Measurements from ENCODE around the gene KRT35.

Gene KRT35

DNA sequence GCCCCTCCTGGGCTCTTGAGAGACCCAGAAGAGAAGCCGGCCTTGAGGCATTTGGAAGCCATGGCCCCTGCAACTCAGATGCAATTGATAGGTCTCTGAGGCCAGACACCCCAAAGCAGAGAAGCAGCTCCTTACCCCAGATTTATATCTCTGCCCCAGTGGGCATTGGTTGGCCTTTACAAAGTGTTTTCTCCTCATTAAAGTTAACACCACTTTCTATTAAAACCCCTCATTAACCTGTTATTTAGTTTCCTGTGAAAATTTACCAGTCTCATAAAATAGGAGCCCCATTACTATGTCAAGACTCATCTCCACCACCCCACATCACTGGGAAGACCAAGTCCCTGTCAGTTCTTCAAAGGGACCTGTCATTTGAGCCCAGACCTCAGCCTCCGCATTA is at the start of gene KRT35:
TSS of gene KRT35 (minus strand) at position 116 of the 400 bp plus-strand sequence. CDS start at position 62, 54 bp downstream.
- DNase-seq = no peak

DNA sequence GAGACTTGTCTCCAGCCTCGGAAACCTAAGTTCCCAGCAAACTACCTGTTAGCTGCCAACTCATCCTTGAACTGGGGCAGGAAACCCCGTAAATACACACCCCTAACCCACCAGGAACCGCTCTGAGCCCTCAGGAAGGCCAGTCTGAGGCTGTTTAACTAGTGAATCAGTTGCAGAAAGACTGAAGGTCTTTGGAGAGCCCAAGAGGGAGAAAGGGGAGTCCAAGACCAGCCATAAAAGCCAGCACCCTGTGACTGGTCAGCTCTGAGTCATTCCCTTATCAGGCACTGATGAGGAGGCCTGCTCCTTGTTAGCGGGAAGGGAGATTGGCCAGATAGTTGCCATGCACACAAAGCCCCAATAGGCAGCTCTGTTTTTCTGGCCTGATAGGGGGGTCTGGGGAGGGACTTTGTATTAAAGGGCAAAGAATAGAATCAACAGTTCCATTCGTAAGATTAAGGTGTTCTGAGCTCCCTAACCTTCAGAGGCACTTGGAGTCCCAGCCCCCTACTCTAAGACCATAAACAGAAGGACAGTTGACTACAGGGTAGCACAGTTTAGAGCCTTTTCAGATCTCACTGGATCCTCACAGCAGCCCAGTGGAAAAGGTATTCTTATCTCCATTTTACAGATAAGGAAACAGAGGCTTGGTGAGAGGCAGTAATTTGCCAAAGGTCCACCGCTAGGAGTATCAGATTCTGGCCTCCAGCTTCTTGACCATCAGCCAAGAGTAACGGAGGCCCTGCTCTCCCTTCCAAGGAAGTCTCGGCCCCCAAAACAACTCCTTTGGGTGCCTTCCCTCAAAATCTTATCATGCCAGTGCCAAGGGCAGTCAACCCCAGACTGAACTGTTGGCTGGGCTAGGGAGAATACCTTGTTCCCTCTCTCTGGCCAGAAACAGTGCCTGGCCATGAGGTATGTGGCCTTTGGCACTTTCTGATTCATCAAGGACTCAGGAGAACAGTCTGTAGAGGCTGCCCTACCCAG is 49.4 kb upstream of the KRT35 start:
- peak; percentile 97 for DNase-seq

- no peak for DNase-seq
These were observed 48.6 kb upstream of the KRT35 start for GRCh38 chr17:41529491-41529915.

- no peak for DNase-seq
These were observed 48.0 kb upstream of the KRT35 start for GRCh38 chr17:41528959-41529353.

DNA sequence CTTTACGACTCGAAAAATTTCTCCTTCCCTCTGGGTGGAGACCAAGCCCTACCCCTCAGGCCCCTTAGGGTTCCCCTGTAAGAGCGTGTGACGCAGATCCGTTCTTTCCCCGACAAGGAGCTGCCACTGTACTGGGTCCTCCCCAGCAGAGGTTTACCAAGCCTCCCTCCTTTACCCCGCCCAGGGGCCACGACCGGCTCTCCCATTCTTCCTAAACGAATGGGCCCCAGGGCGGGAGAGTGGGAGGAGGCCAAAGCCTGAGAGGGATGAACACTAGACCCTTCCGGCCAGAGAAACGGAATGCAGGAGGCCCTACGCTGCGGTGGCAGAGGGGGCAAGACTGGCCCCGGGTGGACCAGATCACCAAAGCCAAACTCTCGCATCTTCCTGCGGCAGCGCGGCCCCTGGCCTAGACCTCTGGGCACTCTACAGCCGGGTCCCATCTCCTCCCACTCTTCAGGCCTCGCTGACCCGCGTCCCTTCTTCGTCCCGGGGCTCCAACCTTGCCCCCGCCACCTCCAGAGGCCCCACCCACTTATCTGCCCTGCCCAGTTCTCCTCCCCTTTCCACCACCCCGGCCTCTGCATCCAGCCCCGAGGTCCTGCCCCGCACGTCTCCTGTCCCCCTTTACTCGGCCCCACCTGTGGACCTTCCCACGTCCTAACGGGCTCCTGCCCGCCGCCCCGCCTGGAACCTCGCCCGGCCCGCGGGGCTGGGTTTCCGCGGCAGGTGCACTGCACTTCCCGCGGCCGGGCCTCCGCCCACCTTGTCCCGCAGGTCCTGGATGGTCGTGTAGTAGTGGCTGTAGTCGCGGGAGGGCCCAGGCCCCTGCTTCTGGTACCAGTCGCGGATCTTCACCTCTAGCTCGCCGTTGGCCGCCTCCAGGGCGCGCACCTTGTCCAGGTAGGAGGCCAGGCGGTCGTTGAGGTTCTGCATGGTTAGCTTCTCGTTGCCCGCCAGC is 46.4 kb upstream of the KRT35 start:
- DNase-seq = peak; percentile 33

GRCh38 chr17:41524261-41524660 is 43.3 kb upstream of the KRT35 start:
- no peak for DNase-seq

- no peak for DNase-seq
These were observed 42.8 kb upstream of the KRT35 start for GRCh38 chr17:41523787-41524186.

- DNase-seq = no peak
These were observed 42.3 kb upstream of the KRT35 start for GRCh38 chr17:41523225-41523593.

DNA sequence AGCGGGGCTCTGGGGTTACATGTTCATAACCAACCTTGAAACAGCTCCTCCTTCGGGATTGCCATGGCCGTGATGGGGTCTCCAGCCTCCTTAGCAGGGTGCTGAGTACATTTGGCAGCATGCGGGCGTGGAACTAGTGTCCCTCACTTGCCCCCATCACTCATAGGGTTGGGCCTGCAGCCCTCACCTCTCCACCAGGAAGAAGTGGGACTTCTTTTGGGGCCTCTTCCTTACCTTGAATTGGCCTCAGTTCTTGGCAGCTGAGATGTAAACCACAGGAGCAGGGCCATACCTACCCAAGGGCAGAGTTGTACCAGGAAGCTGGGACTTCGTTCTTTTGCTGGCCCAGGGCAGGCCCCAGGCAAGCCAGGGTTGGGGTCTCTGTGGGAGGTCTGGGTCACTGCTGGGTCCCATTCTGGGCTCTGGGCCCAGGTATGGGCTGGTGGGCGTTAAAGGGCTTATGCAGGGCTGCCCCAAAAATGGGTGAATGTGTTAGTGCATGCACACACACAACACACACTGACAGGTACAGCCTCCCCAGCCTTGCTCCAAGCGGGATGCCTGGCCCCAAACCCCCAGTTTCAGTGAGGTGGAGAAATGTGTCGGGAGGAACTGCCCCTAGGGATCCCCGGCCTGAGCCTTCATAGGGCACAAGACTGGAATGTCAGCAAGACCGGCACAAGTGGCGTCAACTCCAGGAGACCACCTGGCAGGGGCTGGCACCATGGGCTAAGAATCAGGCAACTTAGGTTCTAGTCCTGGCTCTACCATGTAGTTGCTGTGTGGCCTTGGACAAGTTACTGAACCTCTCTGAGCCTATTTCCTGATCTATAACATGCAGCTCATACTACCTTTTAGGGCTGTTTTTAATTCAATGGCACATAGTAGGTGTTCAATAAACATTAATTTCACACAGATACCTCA is 41.6 kb upstream of the KRT35 start:
- no peak for DNase-seq

DNA sequence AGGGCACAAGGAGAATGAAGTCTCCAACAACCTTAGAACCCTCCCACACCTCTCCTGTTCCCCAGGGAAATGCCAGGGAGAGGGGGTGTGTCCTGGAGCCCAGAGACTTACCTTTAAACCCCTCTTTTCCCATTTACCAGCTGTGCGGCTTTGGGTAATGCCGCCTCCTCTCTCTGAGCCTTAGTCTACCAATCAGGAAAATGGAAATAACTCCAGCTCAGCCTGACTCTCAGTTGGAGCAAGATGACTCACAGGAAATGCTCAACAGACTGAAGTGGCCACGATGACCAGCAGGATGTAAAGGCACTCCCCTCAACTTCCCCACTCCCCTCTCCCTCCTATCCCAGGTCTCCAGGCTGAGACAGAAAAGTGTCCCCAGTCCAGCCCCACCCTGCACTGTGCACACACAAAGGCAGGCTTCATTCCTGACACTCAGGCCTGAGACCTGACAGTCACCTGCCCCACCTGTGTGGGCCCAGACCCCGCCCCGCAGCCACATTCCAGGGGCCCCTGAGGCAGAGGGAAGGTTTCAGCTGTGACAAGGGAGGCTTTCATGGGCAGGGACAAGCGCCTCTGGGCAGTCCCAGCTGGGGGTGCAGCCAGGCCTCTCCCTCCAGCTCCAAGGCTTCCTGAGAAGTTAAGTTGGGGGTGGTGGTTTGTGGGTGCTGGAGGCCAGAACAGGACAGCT is 40.8 kb upstream of the KRT35 start:
- DNase-seq = peak; percentile 89

GRCh38 chr17:41520821-41521521 is 40.0 kb upstream of the KRT35 start:
- DNase-seq = peak; percentile 25

DNA sequence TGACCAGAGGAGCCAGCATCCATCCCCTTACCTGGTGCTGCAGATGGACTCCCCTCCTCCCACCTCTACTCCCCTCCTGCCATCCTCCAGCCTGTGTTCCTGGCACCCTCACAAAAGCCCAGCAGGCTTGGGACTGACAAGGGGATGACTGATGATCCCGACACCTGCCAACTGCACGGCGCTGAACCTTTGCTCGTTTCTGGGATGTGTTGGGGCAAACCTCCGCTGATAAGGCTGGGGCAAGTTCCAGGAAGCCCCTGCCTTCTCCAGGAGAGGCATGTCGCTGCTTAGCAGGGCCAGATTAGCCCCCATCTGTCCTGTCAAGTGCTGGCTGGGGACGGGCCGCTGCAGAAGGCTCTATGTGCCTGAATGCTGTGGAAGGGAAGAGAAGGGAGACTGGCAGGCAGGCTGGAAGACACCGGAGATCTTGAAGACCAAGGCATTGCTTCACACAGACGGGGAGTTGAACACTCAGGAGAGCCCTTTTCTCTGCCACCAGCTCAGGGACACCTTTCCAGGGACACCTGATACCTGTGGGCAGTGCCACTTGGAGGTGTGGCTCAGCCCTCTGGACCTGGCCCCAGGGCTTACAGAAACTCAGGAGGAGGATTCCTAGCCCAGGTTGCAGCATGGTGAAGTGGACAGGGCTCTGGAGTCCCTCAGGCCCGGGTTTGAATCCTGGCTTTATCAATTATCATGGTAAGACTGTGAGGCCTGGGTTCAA is 38.7 kb upstream of the KRT35 start:
- no peak for DNase-seq

- peak; percentile 42 for DNase-seq
These were observed 38.0 kb upstream of the KRT35 start, which contains the start of gene KRT15 for GRCh38 chr17:41518789-41519449. TSS of gene KRT15 (minus strand) at chr17:41518890. CDS start at chr17:41518827, 63 bp downstream.

GRCh38 chr17:41518031-41518430 is 37.1 kb upstream of the KRT35 start:
- no peak for DNase-seq

- DNase-seq = no peak
These were observed 35.9 kb upstream of the KRT35 start for GRCh38 chr17:41516830-41517283.

DNA sequence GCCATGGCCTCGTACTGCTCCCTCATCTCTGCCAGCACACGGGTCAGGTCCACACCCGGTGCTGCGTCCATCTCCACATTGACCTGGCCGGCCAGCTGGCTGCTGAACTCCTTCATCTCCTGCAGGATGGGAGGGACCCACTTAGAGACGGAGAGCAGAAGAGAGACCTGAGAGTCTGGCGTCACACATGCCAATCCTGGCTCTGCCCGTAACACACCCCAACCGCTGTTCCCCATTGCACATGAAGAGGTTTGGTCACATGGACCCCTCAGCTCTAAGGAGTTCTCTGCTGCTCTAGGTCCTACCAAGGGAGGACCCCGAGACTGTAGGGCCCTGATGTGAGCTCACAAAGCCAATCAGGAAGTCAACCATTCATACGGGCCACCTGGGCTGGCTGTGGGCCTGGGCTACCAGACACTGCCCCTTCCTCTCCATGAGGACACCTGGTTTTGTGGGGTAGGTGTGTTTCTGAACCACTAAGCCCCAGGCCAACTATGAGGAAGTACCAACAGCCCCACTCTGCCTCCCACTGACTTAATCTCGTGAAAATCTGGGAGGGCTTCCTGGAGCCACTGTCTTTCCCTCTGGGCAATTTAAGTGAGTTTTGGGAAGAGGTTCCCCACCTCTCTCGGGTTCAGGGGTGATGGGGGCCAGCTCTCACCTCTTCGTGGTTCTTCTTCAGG is 35.3 kb upstream of the KRT35 start:
- no peak for DNase-seq

DNA sequence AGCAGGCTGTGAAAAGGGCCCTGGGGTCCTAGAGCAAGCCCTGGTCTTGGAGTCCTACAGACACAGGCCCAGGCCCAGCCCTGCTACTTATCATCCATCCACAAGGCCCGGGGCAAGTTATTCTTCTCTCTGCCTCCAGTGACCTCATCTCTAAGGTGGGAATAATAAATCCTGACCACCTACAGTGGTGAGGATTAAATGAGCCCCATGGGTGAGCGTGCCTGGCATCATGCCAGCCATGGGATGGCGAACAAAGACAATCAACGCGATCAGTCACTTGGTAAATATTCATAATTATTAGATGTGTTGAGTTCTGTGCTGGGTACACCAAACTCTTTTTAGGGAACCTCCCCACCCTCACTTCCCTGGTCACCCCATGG is 32.2 kb upstream of the KRT35 start:
- DNase-seq = no peak

- DNase-seq = no peak
These were observed 31.7 kb upstream of the KRT35 start for GRCh38 chr17:41512546-41513167.

Data from EL (cell line).